ENCODE results near the gene CDH4. TPM values are rescaled to one million over a fixed set of nuclear protein-coding genes. Genes with fewer than 3 reads are reported as not detected.

Gene CDH4
- total RNA-seq, 1 experiment from 2014 or later = 5.3 TPM

- DNase-seq (ENCODE audit: low spot score) = peak; percentile 66
- no peaks in the 10 kb centered on the region; the same call in 1 of the 2 replicates for H3K4me1 Mint-ChIP-seq
- ATAC-seq = peak; percentile 83
- CTCF ChIA-PET = interaction anchor here (0.6 to 3.7 kb wide), 13 partner anchors 9 to 865 kb away, joined by 3 to 43 read pairs (median 4); no protein-coding TSS in a partner anchor
- POLR2A ChIA-PET = no interaction called here
- TF ChIP-seq GRHL2 (CRISPR knock-in tag; IDR thresholded peaks at IDR 0.05; ENCODE audit: insufficient replicate concordance, severe bottlenecking) (no peak), CTCF (IDR thresholded peaks at IDR 0.05) (peak; percentile 79)
- no peak overlapping the region for H3K4me3 Mint-ChIP-seq
- no peak overlapping the region for H3K27ac Mint-ChIP-seq
- peaks cover 10% of the 10 kb centered on the region for H3K27me3 Mint-ChIP-seq (ENCODE audit: low read depth)
- peaks cover 7% of the 10 kb centered on the region; the same call in 1 of the 2 replicates for H3K36me3 Mint-ChIP-seq
- H3K9me3 Mint-ChIP-seq = peaks cover 21% of the 10 kb centered on the region
These were observed 634.9 kb downstream of the CDH4 start for GRCh38 chr20:61886721-61887595.

- Mint-ChIP-seq H3K27me3 (ENCODE audit: low read depth) (peaks cover 17% of the 10 kb centered on the region), H3K9me3 (peaks cover 25% of the 10 kb centered on the region), H3K4me1 (no peaks in the 10 kb centered on the region; the same call in 1 of the 2 replicates), H3K27ac (no peak overlapping the region), H3K4me3 (no peak overlapping the region), H3K36me3 (peaks cover 7% of the 10 kb centered on the region; the same call in 1 of the 2 replicates)
- ChIA-PET POLR2A (no interaction called here), CTCF (interaction anchor here (0.7 to 3.7 kb wide), 9 partner anchors 9 to 158 kb away, joined by 3 to 43 read pairs (median 4); no protein-coding TSS in a partner anchor)
- no peak for DNase-seq (ENCODE audit: low spot score)
- TF ChIP-seq ATF6 (CRISPR knock-in tag; IDR thresholded peaks at IDR 0.05) = no peak
- no peak for TF ChIP-seq E2F5 (CRISPR knock-in tag; IDR thresholded peaks at IDR 0.05)
- 0 out of 2 replicates have a peak, but pooled peaks have one; percentile 14 for TF ChIP-seq CTCF (IDR thresholded peaks at IDR 0.05)
- no peak for TF ChIP-seq CDX4 (CRISPR knock-in tag; IDR thresholded peaks at IDR 0.05; ENCODE audit: borderline replicate concordance)
- TF ChIP-seq PRDM15 (CRISPR knock-in tag; IDR thresholded peaks at IDR 0.05) = no peak
- TF ChIP-seq GTF2I (CRISPR knock-in tag; conservative IDR thresholded peaks at IDR 0.05) = no peak
- TF ChIP-seq HMGXB4 (CRISPR knock-in tag; IDR thresholded peaks at IDR 0.05) = 0 out of 2 replicates have a peak, but pooled peaks have one; percentile 26
- no peak for ATAC-seq
These were observed 635.6 kb downstream of the CDH4 start for GRCh38 chr20:61887596-61888093.
